Measurements from ENCODE around the gene TMEM120A. TPM values are rescaled to one million over a fixed set of nuclear protein-coding genes. Genes with fewer than 3 reads are reported as not detected.

TMEM120A gene
- polyA plus RNA-seq, 3 donors: 65.5 to 79.9 (median 76.1) TPM

DNA sequence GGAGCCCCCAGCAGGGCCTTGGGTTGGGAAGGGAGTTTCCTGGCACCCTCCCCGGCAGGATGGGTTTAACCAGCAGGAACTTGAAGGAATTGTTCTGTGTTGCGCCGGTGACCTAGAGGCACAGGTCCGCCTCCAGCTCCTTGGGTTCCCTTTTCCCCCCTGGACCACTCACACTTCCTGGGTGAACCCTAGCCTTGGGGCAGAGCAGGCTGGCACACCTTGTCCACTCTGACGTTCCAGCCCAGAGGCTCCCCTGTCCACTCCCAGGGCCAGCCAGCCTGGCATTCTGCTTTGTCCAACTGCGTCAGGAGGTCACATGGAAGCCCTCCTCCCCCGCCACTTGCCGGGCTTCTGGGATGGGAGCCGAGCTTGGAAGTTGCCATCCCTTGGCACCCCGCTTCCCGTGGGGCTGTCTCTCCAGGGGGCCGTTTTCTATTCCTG lies 25.8 kb downstream of the TMEM120A start:
- Mint-ChIP-seq H3K9me3 (peaks cover 0 to 1% (median 0%) of the 10 kb centered on the region in 7 donors), H3K36me3 (peaks cover 50 to 68% of the 10 kb centered on the region in 2 donors), H3K4me1 (peaks cover 37% of the 10 kb centered on the region), H3K27ac (peak overlapping the region in 1 of 7 donors; percentile 60), H3K27me3 (ENCODE audit: low read depth in 3 of 3) (peaks cover 0 to 4% (median 2%) of the 10 kb centered on the region in 3 donors), H3K4me3 (no peak overlapping the region)
- TF ChIP-seq, protein P1, sequence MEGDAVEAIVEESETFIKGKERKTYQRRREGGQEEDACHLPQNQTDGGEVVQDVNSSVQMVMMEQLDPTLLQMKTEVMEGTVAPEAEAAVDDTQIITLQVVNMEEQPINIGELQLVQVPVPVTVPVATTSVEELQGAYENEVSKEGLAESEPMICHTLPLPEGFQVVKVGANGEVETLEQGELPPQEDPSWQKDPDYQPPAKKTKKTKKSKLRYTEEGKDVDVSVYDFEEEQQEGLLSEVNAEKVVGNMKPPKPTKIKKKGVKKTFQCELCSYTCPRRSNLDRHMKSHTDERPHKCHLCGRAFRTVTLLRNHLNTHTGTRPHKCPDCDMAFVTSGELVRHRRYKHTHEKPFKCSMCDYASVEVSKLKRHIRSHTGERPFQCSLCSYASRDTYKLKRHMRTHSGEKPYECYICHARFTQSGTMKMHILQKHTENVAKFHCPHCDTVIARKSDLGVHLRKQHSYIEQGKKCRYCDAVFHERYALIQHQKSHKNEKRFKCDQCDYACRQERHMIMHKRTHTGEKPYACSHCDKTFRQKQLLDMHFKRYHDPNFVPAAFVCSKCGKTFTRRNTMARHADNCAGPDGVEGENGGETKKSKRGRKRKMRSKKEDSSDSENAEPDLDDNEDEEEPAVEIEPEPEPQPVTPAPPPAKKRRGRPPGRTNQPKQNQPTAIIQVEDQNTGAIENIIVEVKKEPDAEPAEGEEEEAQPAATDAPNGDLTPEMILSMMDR (IDR thresholded peaks at IDR 0.05): no peak
- no peak overlapping the region for H3K4me2 ChIP-seq (replicated peaks; ENCODE audit: extremely low read depth, low read length, poor library complexity, severe bottlenecking)
- peaks cover 21 to 38% of the 10 kb centered on the region in 2 donors for H3K36me3 ChIP-seq (replicated peaks in 1 of 2; ENCODE audit: control insufficient read depth in 1 of 2, insufficient read depth in 2 of 2, low read length in 2 of 2)
- DNase-seq: no peak
- no peak overlapping the region for H2AFZ ChIP-seq (ENCODE audit: insufficient read depth, low read depth, low read length, poor library complexity, severe bottlenecking)
- WGBS (ENCODE audit: insufficient coverage): 96% methylated on average over 11 of the region's 12 CpGs
- H4K20me1 ChIP-seq (ENCODE audit: insufficient read depth, low read length): peaks cover 58% of the 10 kb centered on the region
- H3K9me3 ChIP-seq (replicated peaks in 1 of 2; ENCODE audit: control insufficient read depth in 1 of 2, insufficient read depth in 1 of 2, low read length in 2 of 2): no peaks in the 10 kb centered on the region
- intact Hi-C loops (cut with micrococcal nuclease): no loop called here
- no peak overlapping the region for H3K27ac ChIP-seq (ENCODE audit: low read depth in 1 of 2, low read length in 2 of 2)
- H3K9ac ChIP-seq (ENCODE audit: insufficient read depth, low read length, poor library complexity, severe bottlenecking): no peak overlapping the region
- no peaks in the 10 kb centered on the region for H3K27me3 ChIP-seq (ENCODE audit: control insufficient read depth in 2 of 2, insufficient read depth in 2 of 2, low read length in 2 of 2)
- H3K4me3 ChIP-seq (replicated peaks in 1 of 3; ENCODE audit: low read depth in 2 of 3, low read length in 3 of 3): no peak overlapping the region
- peaks cover 33 to 35% of the 10 kb centered on the region in 2 donors for H3K4me1 ChIP-seq (ENCODE audit: control insufficient read depth in 1 of 2, insufficient read depth in 2 of 2, low read length in 2 of 2)
- H3K79me2 ChIP-seq (ENCODE audit: insufficient read depth, low read length): no peaks in the 10 kb centered on the region

- peaks cover 17 to 40% of the 10 kb centered on the region in 2 donors for H3K36me3 ChIP-seq (replicated peaks in 1 of 2; ENCODE audit: control insufficient read depth in 1 of 2, insufficient read depth in 2 of 2, low read length in 2 of 2)
- no peaks in the 10 kb centered on the region for H3K27me3 ChIP-seq (ENCODE audit: control insufficient read depth in 2 of 2, insufficient read depth in 2 of 2, low read length in 2 of 2)
- H4K20me1 ChIP-seq (ENCODE audit: insufficient read depth, low read length): peaks cover 64% of the 10 kb centered on the region
- Mint-ChIP-seq H3K27ac (peak overlapping the region in 1 of 7 donors; percentile 61), H3K27me3 (ENCODE audit: low read depth in 3 of 3) (peaks cover 0 to 4% (median 2%) of the 10 kb centered on the region in 3 donors), H3K4me3 (no peak overlapping the region), H3K9me3 (peaks cover 0 to 1% (median 0%) of the 10 kb centered on the region in 7 donors), H3K36me3 (peaks cover 52 to 67% of the 10 kb centered on the region in 2 donors), H3K4me1 (peaks cover 40% of the 10 kb centered on the region)
- intact Hi-C loops (cut with micrococcal nuclease): no loop called here
- H2AFZ ChIP-seq (ENCODE audit: insufficient read depth, low read depth, low read length, poor library complexity, severe bottlenecking): no peak overlapping the region
- no peaks in the 10 kb centered on the region for H3K79me2 ChIP-seq (ENCODE audit: insufficient read depth, low read length)
- H3K4me2 ChIP-seq (replicated peaks; ENCODE audit: extremely low read depth, low read length, poor library complexity, severe bottlenecking): peak overlapping the region; percentile 72
- no peak for DNase-seq
- H3K4me3 ChIP-seq (replicated peaks in 1 of 3; ENCODE audit: low read depth in 2 of 3, low read length in 3 of 3): peak overlapping the region in 1 of 3 experiments; percentile 61
- no peak overlapping the region for H3K9ac ChIP-seq (ENCODE audit: insufficient read depth, low read length, poor library complexity, severe bottlenecking)
- TF ChIP-seq, protein P1 (IDR thresholded peaks at IDR 0.05): no peak
- 85% methylated on average over 10 of the region's 10 CpGs for WGBS (ENCODE audit: insufficient coverage)
- peaks cover 33 to 35% of the 10 kb centered on the region in 2 donors for H3K4me1 ChIP-seq (ENCODE audit: control insufficient read depth in 1 of 2, insufficient read depth in 2 of 2, low read length in 2 of 2)
- no peak overlapping the region for H3K27ac ChIP-seq (ENCODE audit: low read depth in 1 of 2, low read length in 2 of 2)
- H3K9me3 ChIP-seq (replicated peaks in 1 of 2; ENCODE audit: control insufficient read depth in 1 of 2, insufficient read depth in 1 of 2, low read length in 2 of 2): no peaks in the 10 kb centered on the region
Observed at GRCh38 chr7:75968012-75968411, 26.4 kb downstream of the TMEM120A start.

Data from CD14-positive monocyte (primary cell).